Stimulated activated CD4-positive, alpha-beta T cell treated with anti-CD3 and anti-CD28 coated beads, Interleukin-4, amount 100 ng/mL, for 24 hours (primary cell): Measurements from ENCODE around the gene ELL2.
"Not testable (repeated sequence)": the region's sequence is repeated elsewhere in the genome, so short reads cannot be mapped to it uniquely, and the experiment has no call there.

Experiments
- DNase-seq: peaks from one replicate; pipeline ENCODE4 v3.0.0-alpha.2; 2020

ELL2 gene

DNA sequence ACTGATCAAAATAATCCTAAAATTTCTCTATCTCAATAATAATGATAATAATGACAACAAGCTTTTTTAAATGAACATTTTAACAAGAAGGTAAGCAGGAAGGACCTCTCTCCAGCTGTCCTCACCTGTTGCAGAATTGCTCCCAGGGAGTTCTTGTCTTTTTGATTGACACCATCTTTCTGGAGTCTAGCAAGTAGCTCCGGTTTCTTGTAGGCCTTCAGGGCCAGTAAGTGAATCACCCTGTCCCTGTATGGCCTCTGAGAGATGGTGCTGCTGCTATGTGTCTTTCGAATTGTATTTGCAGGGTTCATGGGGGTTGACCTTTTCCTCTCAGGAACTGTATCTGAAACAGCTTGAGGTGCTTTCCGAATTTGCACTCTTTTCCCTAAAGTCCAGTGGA lies 55.3 kb downstream of the ELL2 start:
- DNase-seq, result not testable (repeated sequence)

DNA sequence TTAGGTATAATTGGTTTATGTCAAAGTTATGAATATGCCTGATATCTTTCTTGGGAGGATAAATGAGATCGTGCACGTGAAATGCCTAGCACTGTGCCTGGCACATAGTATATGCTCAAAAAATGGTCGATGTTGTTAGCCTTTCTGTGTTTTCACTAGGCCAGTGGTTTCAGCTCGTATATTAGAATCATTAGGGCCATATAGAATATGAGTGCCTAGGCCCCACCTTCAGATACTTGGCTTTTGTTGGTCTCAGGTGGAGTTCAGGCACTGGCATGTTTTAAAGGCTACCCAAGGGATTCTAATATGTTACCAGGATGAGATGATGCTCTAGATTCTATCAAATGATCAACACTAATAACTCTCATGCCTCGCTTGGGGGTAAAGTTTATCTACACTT lies 56.8 kb downstream of the ELL2 start:
- DNase-seq, result no peak

DNA sequence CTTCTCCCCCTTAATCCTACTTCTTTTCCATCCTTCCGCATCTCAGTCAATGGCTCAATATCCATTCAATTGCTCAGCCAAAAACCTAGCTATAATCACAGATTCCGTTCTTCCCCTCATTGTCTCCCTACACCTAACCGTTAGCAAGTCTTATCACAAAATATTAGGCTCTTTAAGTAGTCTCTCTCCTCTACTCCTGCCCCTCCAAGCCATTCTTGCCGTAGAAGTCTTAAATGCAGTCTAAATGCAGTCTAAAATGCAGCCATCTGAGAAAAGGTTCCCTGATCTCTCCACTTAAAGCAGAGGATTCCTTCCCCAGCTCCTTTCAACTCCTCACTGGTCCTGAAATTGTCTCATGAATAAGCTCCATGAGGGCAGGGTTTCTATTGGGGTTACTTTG lies 57.8 kb downstream of the ELL2 start:
- DNase-seq, result no peak

DNA sequence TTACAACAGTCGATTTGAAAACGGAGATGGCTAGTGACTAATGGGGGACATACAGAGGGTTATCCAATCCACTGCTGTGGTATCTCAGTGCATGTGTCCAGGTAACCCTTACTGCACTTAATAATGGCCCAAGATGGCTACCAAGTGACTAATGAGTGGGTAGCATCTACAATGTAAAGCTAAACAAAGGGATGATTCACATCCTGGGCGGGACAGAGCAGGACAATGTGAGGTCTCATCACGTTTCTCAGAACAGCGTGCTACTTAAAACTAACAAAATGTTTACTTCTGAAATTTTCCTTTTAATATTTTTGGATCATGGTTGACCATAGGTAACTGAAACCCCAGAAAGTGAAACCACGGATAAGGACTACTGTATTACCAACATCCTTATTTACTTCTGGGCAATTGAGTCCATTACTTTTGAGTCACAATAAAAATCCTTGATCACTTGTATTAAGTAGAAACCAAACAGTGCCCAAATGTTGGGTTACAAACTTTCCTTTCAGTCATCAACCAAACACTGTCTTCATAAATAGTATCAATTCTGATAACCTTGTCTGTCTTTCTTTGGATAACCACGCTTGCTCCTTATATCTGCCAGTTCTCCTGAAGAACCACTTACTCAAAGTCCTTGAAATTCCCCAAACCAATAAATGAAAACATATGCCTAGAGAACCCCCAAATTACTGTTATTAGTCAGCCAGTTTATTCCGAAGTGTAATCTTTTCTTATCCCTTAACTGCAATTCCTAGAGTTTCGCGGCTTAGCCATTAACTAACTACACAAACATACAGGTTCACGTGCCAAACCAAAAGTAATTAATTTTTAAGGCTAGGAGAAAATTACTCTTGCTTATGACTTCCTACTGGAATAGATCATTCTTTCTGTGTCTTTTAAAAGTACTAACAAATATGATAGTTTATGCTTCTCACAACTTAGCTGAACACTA lies 59.7 kb downstream of the ELL2 start:
- no peak for DNase-seq

DNA sequence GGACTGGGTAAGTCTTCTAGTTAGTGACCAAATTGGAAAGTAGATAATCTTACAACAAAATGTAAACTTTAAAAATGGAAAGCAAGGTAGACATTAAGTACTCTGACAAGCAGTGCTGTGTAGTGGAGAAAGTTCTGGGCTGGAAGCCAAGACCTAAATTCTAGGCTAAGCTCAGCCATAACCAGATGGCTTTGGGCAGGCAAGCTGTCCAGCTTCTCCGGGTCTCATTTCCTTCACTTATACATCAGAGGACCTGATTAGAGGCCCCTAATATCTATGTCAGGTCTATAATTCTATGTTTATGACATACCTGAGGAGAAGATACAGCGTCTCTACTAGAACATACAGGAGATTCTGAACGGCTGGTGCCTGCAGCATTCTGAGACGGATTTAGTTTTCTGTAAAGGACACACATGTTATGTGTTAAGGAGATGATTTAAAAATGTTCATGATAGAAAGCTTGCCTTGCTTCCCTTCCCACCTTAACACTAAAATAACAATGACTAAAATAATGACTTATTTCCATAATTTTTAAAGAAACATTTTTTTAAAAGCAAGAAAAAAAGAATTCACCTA lies 61.2 kb downstream of the ELL2 start:
- no peak for DNase-seq

DNA sequence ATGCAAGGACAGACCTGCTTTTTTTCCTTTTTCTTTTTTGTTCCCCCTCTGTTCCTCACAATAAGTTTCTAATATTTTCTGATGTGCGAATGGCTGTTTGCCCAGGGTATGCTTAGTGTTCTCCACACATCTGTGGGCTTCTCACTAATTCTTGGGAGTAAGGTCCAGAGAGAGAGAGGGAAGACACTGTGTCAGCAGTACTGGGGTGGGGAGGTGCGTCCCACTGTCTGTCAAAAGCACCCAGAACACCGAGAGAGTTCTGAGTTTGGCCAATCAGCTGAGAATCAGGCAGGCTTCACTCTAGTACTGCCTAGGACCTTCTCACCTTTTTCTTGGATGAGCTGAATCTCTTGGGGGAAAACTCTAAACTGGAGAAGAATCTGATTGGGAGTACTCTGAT lies 61.8 kb downstream of the ELL2 start:
- no peak for DNase-seq

DNA sequence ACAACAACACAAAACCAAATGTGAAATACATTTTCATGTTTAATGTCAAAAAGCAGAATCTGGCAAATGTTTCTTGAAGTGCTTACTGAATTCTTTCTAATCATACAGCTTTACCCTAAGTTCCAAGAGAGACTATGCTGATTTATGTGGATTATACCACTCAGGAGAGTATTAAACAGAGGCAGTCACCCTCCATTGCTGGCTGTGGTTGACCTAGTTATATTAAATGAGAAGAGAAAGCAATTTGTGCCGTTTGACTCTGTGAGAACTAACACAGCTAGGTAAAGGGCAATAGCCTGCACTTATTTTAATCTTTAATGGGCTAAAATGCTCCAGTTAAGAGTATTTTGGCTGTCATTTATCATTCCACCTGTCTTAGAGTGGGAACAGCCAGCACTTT lies 62.6 kb downstream of the ELL2 start:
- no peak for DNase-seq

DNA sequence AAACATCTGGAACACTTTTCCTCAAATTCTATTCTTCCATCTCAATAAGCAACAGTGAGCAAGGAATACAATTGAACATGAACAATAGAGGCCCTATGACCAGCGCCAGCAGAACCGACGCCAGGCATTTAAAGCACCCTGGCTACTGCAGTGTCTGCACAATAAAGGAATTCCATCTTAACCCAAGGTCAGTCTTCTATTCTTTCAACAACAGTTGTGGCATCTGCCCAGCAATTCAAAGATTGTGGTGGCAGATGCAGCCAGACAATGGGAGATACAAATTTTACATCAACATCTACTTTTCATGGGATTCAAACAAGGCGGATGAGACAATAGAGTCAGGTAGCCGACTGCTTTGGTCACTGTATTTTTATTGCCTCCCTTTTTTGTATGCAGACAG lies 65.9 kb downstream of the ELL2 start:
- no peak for DNase-seq

DNA sequence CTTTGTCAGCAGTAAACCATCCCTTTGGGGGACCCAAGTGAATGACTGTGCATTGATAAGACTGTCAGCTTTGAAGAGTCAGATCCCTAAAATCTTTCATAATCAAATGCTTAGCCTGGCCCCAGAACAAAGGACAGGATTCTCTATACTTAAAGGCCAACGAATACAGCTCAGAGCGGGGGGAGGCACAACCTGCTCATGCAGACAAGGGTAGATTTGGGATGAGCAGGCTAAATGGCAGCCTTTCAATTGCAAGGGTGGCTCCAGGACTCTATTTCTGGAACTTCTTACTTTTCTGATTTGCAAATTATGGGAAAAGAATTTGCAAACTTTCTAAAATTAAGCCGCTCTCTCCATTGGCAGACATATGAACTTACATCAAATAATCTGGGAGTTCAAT lies 66.4 kb downstream of the ELL2 start:
- DNase-seq, result no peak

DNA sequence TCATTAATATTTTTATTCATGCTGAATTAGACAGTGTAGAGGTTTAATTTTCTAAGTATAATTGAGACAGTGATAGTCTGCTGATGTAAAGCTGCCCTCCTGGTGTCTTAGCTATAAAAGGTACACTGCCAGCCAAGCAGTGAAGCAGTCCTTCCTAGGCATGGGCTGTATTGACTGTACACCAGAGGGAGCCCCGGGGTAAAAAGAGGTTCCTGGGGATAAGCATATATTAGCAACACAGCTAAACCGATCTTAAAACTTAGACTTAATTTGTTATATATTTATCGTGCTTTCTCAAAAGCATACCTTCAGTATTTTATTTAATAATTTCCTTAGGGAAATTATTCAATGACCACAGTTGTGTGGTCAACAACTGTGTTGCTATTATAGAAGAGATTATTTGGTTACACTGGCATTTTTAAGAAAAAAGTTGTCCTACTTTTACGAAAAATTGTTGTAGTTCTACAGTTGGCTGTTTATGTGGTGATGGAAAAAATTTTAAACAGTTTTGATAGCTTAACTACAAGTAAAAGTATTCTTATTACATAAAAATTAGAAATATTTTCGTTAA lies 68.8 kb downstream of the ELL2 start:
- peak; percentile 18 for DNase-seq

DNA sequence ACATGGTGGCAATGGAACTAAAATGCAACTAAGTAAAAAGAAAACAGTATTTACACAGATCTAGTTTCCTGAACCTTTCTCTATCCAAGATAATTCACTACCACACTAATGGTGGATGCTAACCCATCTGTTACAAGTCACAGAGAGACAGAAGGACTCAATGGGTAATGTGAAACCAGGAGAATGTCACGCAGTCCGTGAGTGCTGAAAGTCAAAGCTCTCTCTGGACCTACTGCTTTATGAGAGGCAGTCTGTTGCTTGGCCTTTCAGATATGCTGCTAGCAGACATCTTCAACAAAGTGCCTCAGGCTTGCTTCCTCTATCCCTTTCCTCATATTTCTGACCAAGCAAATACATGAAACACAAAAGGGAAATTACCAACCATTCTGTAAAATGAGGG lies 70.2 kb downstream of the ELL2 start:
- DNase-seq, result no peak

DNA sequence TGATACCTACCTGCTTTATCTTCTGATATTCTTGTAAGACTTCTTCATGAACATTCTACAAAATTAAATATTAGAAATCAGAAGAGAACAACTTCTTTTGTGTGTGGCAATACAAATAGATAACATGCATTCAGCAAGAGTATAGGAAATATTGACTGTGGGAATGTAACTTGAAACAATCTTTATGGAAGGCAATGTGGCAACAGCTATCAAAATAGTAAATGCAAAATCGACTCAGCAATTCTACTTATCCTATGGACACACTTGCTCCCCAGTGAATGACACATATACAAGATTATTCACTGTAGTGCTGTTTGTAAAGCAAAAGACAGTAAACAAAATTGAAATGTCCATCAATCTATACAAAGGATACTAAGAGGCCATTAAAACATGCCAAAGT lies 72.6 kb downstream of the ELL2 start:
- DNase-seq, result no peak

DNA sequence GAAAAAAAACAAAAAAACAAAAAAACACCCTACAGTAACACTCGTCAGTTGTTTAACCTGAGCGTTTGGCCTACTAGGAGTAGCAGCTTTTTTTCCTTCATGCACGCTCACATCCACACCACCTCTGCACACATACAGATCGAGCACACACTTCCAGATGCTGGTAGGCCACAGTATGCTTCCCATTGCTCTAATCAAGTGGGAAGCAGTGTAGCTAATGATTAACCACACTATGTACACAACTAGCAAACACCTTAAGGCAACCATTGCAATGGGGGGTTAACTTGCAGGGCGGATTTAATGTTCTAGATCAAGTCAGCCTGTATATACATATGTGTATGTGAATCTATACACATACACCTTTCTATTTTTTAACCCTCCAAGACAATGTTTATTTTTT lies 73.7 kb downstream of the ELL2 start:
- no peak for DNase-seq

DNA sequence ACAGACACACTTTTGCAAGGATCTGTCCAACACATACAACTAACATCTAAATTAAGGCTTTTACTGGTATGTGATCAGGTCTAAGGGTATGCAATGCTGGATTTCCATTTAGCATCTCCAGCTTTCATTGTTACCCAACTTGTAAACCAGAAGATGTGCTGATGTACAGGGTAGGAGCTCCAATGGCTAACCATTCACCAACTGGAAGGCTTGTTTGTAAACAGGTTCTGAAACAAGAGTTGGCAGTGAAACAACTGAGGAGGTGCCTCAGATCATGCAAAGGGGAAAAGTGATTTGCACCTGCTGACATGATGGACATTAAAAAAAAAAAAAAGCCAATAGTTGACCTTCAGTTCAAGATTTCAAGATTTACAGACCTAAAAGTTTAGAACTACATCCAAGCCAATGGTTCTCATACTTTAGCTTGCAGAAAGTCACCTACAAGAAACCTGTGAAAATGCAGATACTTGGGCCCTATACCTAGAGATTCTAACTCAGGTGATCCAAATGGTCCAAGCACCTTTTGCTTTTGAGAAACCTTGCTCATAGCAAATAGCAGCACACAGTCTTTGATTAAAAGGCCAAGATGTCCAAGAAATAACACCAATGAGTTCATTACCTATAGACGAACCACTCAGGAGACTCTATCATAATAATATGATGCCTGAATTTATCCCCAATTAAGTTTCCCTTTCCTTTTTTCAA lies 75.2 kb downstream of the ELL2 start:
- DNase-seq, result no peak

DNA sequence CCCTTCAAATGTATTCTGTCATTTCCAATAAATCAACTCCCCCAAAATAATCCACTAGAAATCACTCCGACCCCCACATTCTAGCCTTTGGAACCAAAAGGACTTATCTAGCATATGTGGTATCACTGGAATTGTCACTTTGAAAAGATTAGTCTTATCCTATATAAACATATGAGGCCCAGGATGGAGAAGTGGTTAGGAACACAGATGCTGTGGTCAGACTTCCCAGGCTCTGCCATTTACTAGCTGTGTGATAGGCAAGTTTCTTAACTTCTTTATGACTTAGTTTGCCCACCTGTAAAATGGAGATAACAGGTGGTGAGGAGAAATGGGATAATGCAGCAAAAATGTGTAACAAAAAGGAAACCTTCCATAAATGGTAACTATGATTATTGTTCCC lies 77.1 kb downstream of the ELL2 start:
- no peak for DNase-seq

DNA sequence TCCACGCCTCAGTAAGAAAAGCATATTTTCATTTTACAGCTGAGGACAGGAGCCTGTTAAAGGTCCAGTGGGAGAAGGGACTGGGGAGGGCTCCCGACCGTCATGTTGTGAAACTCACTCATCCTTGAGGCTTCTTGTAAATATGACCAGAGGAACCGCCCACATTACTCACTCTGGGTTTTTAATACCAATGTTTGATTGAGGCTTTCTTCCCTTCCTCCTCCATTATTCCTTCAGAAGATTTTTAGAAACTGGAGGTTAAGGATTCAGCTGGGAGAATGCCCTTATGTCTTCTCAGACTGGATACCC lies 77.7 kb downstream of the ELL2 start:
- no peak for DNase-seq

DNA sequence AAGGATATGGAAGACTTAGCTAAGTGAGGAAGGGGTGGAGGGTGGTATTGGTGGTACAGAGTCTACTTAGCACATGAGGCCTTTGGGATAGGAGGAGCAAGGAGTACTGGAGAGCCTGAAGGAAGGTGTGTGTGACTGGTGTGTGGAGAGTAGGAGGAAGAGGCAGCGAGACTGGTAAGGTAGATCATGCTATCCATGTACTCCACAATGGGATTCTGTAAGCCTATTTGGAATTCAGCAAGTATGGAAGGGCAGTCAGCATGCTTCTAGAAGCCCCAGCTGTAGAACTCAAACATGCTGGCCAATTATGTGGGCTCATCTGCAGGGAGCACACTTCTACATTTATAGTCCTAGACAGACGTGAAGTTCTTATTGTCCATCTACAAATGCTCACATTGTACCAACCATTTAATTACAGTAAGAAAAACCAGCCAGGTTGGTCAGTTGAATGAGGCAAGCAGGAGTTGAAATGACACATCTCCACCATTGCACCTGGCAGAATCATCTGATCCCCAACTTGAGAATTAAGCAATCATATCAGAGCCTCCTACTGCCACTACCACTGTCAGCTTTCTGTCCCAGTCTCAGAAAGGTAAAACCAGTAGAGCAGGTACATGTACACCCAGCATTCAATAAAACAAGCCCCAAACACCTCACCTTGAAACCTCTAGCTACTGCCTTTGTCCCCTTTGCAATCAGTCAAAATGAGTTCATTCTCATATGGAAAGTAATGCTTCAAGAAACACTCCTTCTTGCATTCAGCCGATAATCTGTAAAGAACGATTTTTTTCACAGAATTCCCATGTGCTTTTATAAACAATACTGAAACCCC lies 78.2 kb downstream of the ELL2 start:
- DNase-seq, result no peak

DNA sequence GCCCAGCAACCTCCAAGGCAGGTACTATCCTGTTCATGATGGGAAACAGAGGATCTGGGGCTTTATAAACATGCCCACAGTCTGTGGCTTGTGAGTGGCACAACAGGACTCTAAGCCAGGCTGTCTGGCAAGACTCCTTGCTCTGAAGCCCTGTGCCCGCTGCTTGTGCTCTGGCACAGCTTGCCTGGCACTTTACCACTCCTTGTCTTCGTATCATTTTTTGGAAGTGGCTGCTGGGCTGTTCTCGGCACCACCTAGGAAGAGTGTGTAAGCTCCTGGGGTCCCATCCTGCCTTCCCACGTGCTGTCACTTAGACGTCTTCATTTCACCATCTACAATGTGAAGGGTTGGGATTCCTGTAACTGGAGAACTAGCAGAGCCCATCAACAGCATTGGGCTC lies 79.8 kb downstream of the ELL2 start:
- DNase-seq, result no peak

DNA sequence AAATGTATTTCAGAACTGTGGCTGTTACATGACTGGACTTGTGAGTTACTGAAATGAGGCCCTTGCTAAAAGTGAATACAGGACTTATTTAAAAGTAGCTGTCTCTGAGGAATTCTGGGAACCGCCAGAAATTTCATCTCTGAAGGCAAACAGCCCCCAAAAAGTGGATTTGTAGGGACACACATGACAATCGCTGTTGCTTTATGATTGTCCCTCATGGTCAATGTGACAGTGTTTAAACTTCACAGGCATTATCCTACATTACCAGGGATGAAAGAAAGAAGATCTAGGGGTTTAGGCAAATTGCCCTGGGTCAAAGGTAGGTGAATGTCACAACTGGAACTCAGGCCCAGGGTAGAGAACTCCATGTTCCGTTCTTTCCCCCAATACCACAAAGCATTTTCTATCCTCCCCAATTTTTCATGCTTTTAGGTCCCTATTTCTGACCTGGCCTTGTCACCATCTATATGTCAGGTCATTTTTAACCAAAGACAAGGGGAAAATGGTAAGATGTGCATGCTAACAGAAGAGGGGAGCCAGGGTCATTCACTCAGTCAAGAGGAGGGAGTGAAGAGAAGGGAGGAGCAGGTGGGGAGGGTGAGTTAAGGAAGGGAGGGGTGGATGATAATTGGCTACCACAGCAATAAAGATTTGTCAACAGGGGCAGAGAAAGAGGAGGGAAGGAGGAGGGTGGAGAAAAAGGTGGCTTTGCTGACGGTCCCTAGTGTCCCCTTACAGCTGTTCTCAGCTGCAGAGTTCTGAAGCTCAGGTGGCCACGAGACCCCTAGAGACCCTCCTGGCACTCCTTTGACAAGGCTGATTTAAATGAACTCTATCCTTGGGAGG lies 81.3 kb downstream of the ELL2 start:
- DNase-seq, result no peak

DNA sequence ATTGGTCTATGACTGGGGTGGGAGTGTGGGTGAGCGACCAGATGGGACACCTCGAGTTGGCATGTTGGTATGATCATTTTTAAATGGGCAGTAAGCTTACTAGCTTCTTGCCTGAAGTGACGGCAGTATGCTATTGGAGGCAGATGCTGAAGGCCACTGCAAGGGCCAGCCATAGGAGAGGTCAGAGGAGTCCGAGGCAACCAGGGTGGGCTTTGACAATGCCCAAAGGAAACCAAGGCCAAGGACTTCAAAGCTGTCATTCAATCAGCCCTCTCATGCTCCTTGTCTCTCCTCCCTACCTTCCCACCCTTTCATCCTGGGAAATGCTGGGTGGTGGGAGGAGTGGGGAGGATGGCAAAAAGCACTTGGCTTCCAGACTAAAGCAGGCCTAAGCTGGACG lies 82.0 kb downstream of the ELL2 start:
- no peak for DNase-seq

DNA sequence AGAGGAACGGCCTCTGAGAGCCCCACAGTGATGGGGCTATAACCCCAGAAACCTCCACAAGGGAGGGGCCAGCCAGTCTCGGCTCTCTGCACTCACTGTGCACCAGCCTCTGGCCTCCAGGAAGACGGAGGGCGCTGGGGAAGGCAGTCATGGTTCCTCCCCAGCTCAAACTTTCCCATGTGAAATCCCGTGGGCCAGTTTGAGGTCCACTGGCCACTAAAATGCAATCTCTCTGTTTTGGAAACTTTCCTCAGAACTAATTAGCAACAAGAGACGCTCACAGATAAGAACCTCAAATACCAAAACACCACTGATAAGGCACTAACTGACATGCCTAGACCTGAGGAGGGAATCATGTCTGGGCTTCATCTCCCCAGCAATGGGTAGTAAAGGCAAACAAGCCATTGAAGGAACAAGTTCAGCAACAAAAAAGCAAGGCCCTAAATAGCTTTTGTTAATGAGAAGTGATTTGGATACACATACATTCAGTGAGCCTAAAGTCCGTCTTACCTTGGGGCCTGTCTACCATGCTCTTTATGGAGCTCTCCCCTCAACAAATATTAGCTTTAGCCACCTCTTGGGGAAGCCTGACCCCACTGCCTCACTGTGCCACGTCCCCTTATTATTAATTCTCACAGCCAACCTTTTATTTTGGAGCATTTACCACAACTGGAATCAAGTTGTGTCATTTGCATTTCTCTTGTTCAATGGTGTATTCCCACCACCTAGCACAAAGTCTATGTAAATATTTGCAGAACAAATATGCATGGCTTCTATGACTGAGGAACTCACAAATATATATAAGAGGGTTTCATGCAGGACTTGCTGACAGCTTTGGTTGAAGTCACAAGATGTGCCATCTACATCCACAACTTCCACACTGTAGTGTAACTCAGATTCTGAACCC lies 83.0 kb downstream of the ELL2 start:
- DNase-seq, result no peak
